Neural cell (in vitro differentiated cells): ENCODE data around the gene RCC1. TPM values are rescaled to one million over a fixed set of nuclear protein-coding genes. Genes with fewer than 3 reads are reported as not detected.

ENCODE experiments used
- H2AFZ ChIP-seq: fragments of 200-600, 300-800 bp; sonication (generic), shearing (Covaris generic); 2 replicates; pipeline ENCODE4 v1.6.0; 2014; ENCODE audit warnings: low read depth, mild to moderate bottlenecking, antibody characterized with exemption, low read length, moderate library complexity
- H3F3A ChIP-seq: fragments of 200-600 bp; shearing (Covaris generic); 2 replicates; pipeline ENCODE4 v1.6.1; 2016; ENCODE audit warnings: mild to moderate bottlenecking, moderate library complexity, mixed read lengths, antibody characterized with exemption, low read length; ENCODE audit not compliant: insufficient read depth, poor library complexity, severe bottlenecking
- H3K27ac ChIP-seq: fragments of 200-600, 300-800 bp; sonication (generic), shearing (Covaris generic); 2 replicates; pipeline ENCODE4 v1.5.1; 2014; ENCODE audit warnings: mild to moderate bottlenecking, low read length, moderate library complexity
- H3K27me3 ChIP-seq: fragments of 300-800, 200-600 bp; sonication (generic), shearing (Covaris generic); 2 replicates; pipeline ENCODE4 v1.6.0; 2014; ENCODE audit warnings: mild to moderate bottlenecking, low read depth, low read length, moderate library complexity; ENCODE audit not compliant: insufficient read depth
- H3K36me3 ChIP-seq: fragments of 300-800, 200-600 bp; sonication (generic), shearing (Covaris generic); 2 replicates; pipeline ENCODE4 v1.5.1; 2014; ENCODE audit warnings: mild to moderate bottlenecking, antibody characterized with exemption, low read length, moderate library complexity; ENCODE audit not compliant: insufficient read depth
- H3K4me2 ChIP-seq: fragments of 300-800, 200-600 bp; sonication (generic), shearing (Covaris generic); 2 replicates; pipeline ENCODE4 v1.6.0; 2014; ENCODE audit warnings: mild to moderate bottlenecking, low read length
- H3K4me3 ChIP-seq: fragments of 300-800, 200-600 bp; sonication (generic), shearing (Covaris generic); 2 replicates; pipeline ENCODE4 v1.5.1; 2014; ENCODE audit warnings: mild to moderate bottlenecking, low read length, moderate library complexity
- H3K79me2 ChIP-seq: fragments of 200-600 bp; shearing (Covaris generic); replicated peaks from 2 replicates; pipeline ENCODE4 v1.6.0; 2014; ENCODE audit warnings: mild to moderate bottlenecking, low read length, moderate library complexity; ENCODE audit not compliant: insufficient read depth
- H3K9ac ChIP-seq: fragments of 300-800, 200-600 bp; sonication (generic), shearing (Covaris generic); 2 replicates; pipeline ENCODE4 v1.6.1; 2016; ENCODE audit warnings: mild to moderate bottlenecking, low read length, mixed read lengths
- H3K9me2 ChIP-seq: fragments of 200-600 bp; shearing (Covaris generic); 2 replicates; pipeline ENCODE4 v1.6.1; 2016; ENCODE audit warnings: mild to moderate bottlenecking, low read length, mixed read lengths; ENCODE audit not compliant: insufficient read depth
- H3K9me3 ChIP-seq: fragments of 200-600, 300-800 bp; sonication (generic), shearing (Covaris generic); 2 replicates; pipeline ENCODE4 v1.6.1; 2016; ENCODE audit warnings: mild to moderate bottlenecking, mixed run types, low read length, moderate library complexity, mixed read lengths
- H4K20me1 ChIP-seq: fragments of 200-600 bp; shearing (Covaris generic); 2 replicates; pipeline ENCODE4 v1.6.1; 2016; ENCODE audit warnings: mild to moderate bottlenecking, mixed run types; ENCODE audit not compliant: insufficient read depth
- EP300 ChIP-seq: fragments of 450-650 bp; conservative IDR thresholded peaks from 2 replicates; pipeline ENCODE4 v1.6.1; 2014; ENCODE audit warnings: antibody characterized with exemption, mild to moderate bottlenecking, moderate library complexity; ENCODE audit not compliant: poor library complexity, severe bottlenecking
- EZH2 ChIP-seq: fragments of 200-600, 300-800 bp; shearing (Covaris generic), sonication (generic); IDR thresholded peaks from 2 replicates; pipeline ENCODE4 v1.6.1; 2014; ENCODE audit warnings: antibody characterized with exemption, low read length, borderline replicate concordance, mild to moderate bottlenecking; ENCODE audit not compliant: insufficient read depth, poor library complexity, severe bottlenecking
- MXI1 ChIP-seq: fragments of 450-650 bp; conservative IDR thresholded peaks from 2 replicates; pipeline ENCODE4 v1.6.1; 2014; ENCODE audit warnings: antibody characterized with exemption, mild to moderate bottlenecking; ENCODE audit not compliant: poor library complexity, severe bottlenecking
- POLR2AphosphoS5 ChIP-seq: IDR thresholded peaks from 2 replicates; pipeline ENCODE4 v1.6.1; 2012
- RAD21 ChIP-seq: fragments of 450-650 bp; conservative IDR thresholded peaks from 2 replicates; pipeline ENCODE4 v1.6.1; 2014; ENCODE audit warnings: antibody characterized with exemption, mild to moderate bottlenecking, moderate library complexity
- SMC3 ChIP-seq: fragments of 450-650 bp; conservative IDR thresholded peaks from 2 replicates; pipeline ENCODE4 v1.6.1; 2014; ENCODE audit warnings: antibody characterized with exemption, mild to moderate bottlenecking, moderate library complexity; ENCODE audit not compliant: poor library complexity
- TAF1 ChIP-seq: IDR thresholded peaks from 2 replicates; pipeline ENCODE4 v1.6.1; 2012; ENCODE audit warnings: low read depth
- polyA plus RNA-seq: library from polyadenylated mRNA; depleted of rRNA; stranded (reverse); fragments of >200 nt; gene quantifications from 2 replicates; pipeline ENCODE4 v1.2.3, GENCODE V29; 2014
- TF ChIP-seq, protein P1 (sequence below): fragments of 450-650 bp; IDR thresholded peaks from 2 replicates; pipeline ENCODE4 v1.5.1; 2014; ENCODE audit warnings: antibody characterized with exemption, mild to moderate bottlenecking, moderate library complexity; ENCODE audit not compliant: poor library complexity, severe bottlenecking
- TF ChIP-seq, protein P2 (sequence below): IDR thresholded peaks from 2 replicates; pipeline ENCODE4 v1.6.1; 2012; ENCODE audit warnings: borderline replicate concordance

The RCC1 gene
- polyA plus RNA-seq, 1 donor from 2014 or later, result 13.1 TPM

DNA sequence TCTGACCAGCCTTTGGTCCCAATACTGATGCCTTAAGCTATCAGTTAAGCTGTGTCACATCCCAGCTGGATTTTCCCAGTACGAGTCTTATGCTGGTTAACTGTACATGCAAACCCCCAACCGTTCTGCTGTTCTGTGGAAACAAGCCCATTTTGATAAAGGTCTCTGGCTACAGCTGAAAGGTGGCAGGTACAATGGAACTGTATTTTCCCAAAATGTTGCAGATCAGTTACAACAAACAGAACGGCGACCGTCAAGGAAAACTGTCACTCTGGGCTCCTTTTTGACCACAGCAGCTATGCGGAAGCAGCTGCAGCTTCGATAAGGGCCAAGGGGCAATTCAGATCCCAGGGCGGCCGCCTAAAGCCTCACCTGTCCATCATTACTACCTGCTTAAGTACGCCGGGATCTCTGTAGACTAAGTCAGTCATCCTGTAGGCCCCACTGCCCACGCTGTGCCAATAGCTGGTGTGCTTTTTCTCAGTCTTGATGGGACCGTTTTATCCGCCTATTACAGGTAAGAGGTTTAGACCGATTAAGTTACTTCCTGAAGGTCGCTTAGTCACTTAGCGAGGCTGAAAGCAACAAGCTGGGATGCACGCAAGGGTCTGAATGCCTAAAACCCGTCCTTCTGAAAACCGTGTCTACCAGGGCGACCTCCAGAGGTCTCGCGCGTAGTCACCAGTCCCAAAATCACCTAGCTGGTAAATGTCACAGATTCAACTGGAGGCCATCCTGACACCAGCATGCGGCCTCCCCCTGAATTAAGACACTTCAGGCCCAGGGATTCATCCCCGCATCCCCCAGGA is 75.1 kb downstream of the RCC1 start:
- Histone ChIP-seq H3K9ac (peak overlapping the region; percentile 88), H3K27ac (peak overlapping the region; percentile 77), H3K27me3 (no peaks in the 10 kb centered on the region), H3F3A (no peaks in the 10 kb centered on the region), H4K20me1 (no peaks in the 10 kb centered on the region), H3K4me2 (peak overlapping the region; percentile 52), H3K9me3 (no peaks in the 10 kb centered on the region), H3K4me3 (peak overlapping the region; percentile 90), H3K36me3 (no peaks in the 10 kb centered on the region), H2AFZ (peak overlapping the region; percentile 37), H3K9me2 (no peaks in the 10 kb centered on the region), H3K79me2 (peaks cover 17% of the 10 kb centered on the region)
- TF ChIP-seq, protein P1, sequence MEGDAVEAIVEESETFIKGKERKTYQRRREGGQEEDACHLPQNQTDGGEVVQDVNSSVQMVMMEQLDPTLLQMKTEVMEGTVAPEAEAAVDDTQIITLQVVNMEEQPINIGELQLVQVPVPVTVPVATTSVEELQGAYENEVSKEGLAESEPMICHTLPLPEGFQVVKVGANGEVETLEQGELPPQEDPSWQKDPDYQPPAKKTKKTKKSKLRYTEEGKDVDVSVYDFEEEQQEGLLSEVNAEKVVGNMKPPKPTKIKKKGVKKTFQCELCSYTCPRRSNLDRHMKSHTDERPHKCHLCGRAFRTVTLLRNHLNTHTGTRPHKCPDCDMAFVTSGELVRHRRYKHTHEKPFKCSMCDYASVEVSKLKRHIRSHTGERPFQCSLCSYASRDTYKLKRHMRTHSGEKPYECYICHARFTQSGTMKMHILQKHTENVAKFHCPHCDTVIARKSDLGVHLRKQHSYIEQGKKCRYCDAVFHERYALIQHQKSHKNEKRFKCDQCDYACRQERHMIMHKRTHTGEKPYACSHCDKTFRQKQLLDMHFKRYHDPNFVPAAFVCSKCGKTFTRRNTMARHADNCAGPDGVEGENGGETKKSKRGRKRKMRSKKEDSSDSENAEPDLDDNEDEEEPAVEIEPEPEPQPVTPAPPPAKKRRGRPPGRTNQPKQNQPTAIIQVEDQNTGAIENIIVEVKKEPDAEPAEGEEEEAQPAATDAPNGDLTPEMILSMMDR, result peak; percentile 55
- TF ChIP-seq SMC3, result peak; percentile 37
- no peak for TF ChIP-seq POLR2AphosphoS5

DNA sequence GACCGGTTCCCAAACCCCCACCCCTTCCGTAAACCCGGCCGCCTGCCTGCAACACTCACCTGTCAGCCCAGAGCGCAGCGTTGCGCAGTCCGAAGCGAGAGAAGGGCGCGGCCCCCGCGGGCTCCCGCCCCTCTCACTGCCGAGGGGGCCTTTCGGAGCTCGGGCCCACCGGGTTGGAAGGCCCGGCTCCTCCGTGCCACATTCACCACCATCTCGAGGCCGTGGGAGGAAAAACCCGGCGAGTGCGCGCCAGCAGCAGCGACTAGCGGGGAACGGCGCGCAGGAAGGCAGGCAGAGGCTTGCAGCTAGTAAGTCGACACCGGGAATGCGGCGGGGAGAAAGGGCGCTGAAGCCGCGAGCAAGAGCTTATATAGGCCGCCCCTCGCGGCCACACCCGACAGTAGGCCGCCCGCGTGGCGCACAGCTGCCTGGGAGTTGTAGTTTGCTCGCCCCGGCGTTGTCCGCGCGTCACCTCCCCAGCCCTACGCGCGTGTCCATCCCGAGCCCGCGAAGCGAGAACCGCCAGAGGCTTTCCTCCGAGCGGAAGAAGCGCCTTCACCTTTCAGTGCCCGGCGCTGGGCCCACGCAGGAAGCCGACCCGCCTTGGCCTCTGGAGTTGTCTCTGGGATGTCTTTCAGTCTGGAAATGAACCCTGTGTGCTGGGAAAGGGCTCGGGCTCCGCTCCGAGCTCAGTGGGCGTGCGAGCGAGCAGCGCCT is 75.8 kb downstream of the RCC1 start:
- Histone ChIP-seq H4K20me1 (no peaks in the 10 kb centered on the region), H3K27ac (peak overlapping the region; percentile 77), H3K4me2 (peak overlapping the region; percentile 76), H3K27me3 (no peaks in the 10 kb centered on the region), H3K36me3 (no peaks in the 10 kb centered on the region), H2AFZ (peak overlapping the region; percentile 74), H3K4me3 (peak overlapping the region; percentile 90), H3K9ac (peak overlapping the region; percentile 88), H3K9me3 (no peaks in the 10 kb centered on the region), H3K79me2 (peaks cover 17% of the 10 kb centered on the region), H3K9me2 (no peaks in the 10 kb centered on the region), H3F3A (no peaks in the 10 kb centered on the region)
- no peak for TF ChIP-seq RAD21
- TF ChIP-seq SMC3, result peak; percentile 24
- TF ChIP-seq, protein P2, sequence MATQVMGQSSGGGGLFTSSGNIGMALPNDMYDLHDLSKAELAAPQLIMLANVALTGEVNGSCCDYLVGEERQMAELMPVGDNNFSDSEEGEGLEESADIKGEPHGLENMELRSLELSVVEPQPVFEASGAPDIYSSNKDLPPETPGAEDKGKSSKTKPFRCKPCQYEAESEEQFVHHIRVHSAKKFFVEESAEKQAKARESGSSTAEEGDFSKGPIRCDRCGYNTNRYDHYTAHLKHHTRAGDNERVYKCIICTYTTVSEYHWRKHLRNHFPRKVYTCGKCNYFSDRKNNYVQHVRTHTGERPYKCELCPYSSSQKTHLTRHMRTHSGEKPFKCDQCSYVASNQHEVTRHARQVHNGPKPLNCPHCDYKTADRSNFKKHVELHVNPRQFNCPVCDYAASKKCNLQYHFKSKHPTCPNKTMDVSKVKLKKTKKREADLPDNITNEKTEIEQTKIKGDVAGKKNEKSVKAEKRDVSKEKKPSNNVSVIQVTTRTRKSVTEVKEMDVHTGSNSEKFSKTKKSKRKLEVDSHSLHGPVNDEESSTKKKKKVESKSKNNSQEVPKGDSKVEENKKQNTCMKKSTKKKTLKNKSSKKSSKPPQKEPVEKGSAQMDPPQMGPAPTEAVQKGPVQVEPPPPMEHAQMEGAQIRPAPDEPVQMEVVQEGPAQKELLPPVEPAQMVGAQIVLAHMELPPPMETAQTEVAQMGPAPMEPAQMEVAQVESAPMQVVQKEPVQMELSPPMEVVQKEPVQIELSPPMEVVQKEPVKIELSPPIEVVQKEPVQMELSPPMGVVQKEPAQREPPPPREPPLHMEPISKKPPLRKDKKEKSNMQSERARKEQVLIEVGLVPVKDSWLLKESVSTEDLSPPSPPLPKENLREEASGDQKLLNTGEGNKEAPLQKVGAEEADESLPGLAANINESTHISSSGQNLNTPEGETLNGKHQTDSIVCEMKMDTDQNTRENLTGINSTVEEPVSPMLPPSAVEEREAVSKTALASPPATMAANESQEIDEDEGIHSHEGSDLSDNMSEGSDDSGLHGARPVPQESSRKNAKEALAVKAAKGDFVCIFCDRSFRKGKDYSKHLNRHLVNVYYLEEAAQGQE, result peak; percentile 95
- TF ChIP-seq POLR2AphosphoS5, result peak; percentile 99
- TF ChIP-seq EP300, result peak; percentile 58
- peak; percentile 84 for TF ChIP-seq MXI1
- TF ChIP-seq, protein P1, result no peak
- peak; percentile 99 for TF ChIP-seq TAF1
- no peak for TF ChIP-seq EZH2
